OCI-M1 (cell line): ENCODE measurements around the gene GPR153.

ENCODE experiments used
- DNase-seq: peaks from one replicate; lab custom pipeline; 2025; lab: John Stamatoyannopoulos, UW

GPR153 gene

GRCh38 chr1:6269720-6270400, 9.0 kb upstream of the GPR153 start:
- DNase-seq: no peak

- no peak for DNase-seq
Measured at GRCh38 chr1:6269296-6269695, 8.4 kb upstream of the GPR153 start.

DNA sequence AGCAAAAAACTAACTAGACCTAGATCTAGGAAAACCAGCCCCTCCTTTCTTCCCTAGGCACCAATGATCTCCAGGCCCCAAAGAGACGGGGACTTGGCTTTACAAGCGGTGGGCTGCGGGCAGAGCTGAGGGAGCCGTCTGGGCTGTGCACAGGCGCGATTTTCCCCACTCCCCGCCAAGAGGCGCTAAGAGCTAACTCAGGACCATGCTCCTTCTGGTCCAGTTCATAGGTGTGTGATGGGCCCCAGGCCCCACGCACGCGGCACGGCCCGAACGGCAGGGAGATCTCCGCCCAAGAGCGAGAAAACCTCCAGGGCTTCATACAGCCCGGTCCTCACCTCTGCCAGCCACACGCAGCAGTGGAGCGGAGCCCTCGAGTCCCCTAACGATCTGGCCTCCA, 7.5 kb upstream of the GPR153 start:
- no peak for DNase-seq

DNA sequence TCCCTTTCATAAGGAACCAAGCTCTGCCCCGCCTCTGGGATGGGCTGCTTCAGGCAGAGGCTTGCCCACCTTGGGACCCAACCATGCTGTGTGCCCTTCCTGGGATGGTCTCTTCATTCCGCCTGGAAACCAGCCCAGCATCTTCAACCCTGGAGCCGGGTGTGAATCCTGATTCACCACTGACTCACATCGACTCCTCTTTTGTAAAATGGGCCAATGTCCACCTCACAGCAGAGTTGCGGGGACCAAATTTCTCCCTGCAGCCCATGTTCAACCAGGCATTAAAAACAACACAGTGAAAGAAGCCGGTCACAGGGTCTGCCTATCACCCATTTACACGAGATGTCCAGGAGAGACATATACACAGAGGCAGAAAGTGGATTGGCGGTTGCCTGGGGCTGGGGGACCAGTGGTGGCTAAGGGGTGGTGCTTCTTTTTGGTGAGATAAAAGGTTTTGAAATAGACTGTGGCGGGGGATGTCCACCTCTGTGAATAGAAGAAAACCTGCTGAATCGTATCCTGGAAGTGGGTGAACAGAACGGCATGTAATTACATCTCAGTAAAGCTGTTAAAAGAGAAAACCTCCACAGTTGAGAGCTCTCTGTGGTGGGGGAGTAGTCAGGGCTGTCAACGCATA, 6.9 kb upstream of the GPR153 start:
- DNase-seq: no peak

DNA sequence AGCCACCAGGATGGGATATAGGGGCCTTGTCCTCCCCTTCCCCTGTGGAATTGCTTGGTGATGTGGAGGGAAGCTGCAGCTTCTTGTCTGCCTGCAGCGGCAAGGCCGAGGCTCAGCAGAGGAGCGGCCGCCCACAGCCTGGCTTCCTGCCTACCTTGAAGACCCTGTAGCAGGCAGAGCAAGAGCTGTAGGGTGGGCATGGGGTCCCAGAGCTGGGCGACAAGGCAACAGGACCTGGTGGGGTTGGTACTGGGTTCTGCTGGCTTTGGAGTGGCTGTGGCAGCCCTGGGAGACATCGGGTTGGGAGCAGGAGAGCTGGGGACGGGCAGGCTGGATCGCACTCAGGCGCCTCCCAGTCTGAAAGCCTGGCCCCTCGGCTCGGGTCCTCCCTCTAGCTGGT, 5.7 kb upstream of the GPR153 start:
- DNase-seq: no peak

GRCh38 chr1:6265151-6265550, 4.3 kb upstream of the GPR153 start:
- DNase-seq: no peak

DNA sequence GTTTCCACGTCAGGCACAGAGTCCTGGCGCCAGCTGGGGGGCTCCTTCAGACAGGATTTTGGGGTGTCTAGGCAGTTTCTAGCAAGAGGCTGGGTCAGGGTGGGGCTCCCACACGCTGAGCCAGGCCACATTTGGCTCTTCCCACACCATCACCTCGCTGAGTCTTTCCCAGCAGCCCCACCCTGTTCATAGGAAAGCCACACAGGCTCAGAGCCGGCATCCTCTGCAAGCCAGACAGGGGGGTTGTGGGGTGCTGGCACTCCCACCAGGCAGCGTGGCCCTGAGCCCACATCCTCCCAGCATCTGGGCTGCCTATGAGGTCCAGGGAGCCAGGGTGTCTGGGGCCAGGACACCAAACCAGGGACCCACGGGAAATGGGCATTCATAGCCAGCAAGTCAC, 2.8 kb upstream of the GPR153 start:
- DNase-seq: no peak

- DNase-seq: no peak
Measured at GRCh38 chr1:6262555-6263420, 1.9 kb upstream of the GPR153 start.

DNA sequence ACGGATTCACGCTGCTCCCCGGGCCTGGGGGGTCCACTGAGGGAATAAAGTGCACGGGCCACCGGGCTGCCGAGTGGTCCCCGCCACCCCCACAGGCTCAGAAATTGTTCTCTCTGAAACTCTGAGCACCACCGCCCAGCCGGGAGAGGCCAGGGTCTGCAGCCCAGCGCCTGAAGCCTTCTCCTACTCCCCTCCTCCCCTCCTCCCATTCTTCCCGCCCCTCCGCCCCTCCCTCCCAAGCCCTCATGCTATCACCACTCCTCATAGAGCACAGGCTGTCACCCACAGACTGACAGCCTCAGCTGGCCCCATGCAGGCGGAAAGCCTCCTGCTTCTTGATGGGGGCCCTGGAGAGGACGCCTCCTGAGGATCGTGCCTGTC, 707 bp upstream of the GPR153 start:
- DNase-seq: no peak

- DNase-seq: peak; percentile 30
Measured at GRCh38 chr1:6260433-6260934, 414 bp downstream of the GPR153 start.

GRCh38 chr1:6259491-6260362, 1.2 kb downstream of the GPR153 start:
- DNase-seq: peak; percentile 75

DNA sequence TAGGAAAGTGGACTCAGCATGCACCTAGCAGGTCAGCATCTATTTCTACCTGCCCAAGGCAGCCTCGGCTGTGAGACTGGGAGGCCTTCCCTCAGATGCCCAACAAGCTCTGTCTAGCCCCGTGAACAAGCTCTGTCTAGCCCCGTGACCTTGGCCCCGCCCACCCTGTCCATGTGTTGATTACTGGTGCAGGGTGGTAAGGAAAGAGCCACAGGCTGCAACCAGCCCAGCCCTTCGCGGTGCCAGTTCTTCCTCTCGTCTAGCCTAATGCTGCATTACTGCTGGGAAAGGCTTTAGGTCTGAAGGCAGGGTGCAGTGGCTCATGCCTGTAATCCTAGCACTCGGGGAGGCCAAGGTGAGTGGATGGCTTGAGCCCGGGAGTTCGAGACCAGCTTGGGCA, 2.2 kb downstream of the GPR153 start:
- DNase-seq: no peak

GRCh38 chr1:6257541-6258069, 3.3 kb downstream of the GPR153 start:
- DNase-seq: no peak

- no peak for DNase-seq
Measured at GRCh38 chr1:6256645-6257044, 4.3 kb downstream of the GPR153 start.

- no peak for DNase-seq
Measured at GRCh38 chr1:6254691-6255090, 6.2 kb downstream of the GPR153 start.

DNA sequence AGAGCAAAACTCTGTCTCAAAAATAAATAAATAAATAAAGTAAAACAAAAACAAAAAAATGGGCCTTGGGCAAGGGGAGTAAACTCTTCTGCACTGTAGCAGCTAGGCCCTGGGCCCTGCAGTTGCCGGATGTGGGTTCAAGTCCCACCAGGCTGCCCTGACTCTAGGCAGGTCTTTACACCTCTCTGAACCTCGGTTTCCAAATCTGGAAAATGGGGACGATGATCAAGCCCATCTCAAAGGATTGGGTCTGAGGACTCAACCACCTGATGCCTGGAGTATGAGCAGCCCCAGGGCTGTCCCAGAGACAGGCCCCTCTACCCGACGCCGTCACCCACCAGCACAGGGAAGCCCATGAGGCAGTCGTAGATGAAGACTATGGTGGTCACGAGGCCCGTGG, 7.5 kb downstream of the GPR153 start:
- no peak for DNase-seq

DNA sequence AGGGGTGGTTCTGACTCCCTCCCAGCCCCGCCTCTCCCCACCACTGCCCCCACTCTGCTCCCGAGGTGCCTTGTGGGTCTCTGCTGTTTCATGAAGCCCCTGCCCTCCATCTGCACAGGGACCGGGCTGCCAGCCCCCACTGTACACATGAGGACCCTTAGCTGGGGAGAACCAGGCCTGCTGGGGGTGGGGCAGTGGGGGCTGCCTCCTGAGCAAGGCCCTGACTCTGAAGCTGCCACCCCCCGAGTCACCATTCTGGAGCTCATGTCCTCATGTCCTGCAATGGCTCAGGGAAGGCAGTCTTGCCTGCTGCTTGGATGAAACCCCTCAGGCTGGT, 8.6 kb downstream of the GPR153 start:
- no peak for DNase-seq

- no peak for DNase-seq
Measured at GRCh38 chr1:6251681-6252373, 9.1 kb downstream of the GPR153 start.

- DNase-seq: no peak
Measured at GRCh38 chr1:6251233-6251632, 9.7 kb downstream of the GPR153 start.

- no peak for DNase-seq
Measured at GRCh38 chr1:6249739-6250689, 10.9 kb downstream of the GPR153 start.
